Measurements from ENCODE around the gene CNGA1. TPM values are rescaled to one million over a fixed set of nuclear protein-coding genes. Genes with fewer than 3 reads are reported as not detected.
A peak's percentile ranks its signal among the peaks of the same experiment; 100 is the strongest.

The CNGA1 gene
- total and polyA plus RNA-seq, 4 donors: 3.9 to 41.3 (median 17.1) TPM

GRCh38 chr4:48012824-48013223 lies 3.7 kb downstream of the CNGA1 start:
- Histone ChIP-seq H3K27me3 (ENCODE audit: control insufficient read depth in 4 of 4, insufficient read depth in 4 of 4, low read length in 3 of 4) (no peaks in the 10 kb centered on the region), H3K27ac (ENCODE audit: low read depth in 1 of 2, low read length in 2 of 2) (peak overlapping the region; percentile 18 to 32), H3K4me3 (ENCODE audit: low read depth in 1 of 3, low read length in 3 of 3) (no peak overlapping the region), H3K9me3 (ENCODE audit: control insufficient read depth in 4 of 4, low read length in 3 of 4) (no peaks in the 10 kb centered on the region), H3K36me3 (ENCODE audit: control insufficient read depth in 4 of 4, insufficient read depth in 3 of 4, low read depth in 1 of 4, low read length in 3 of 4) (peaks cover 0 to 4% (median 1%) of the 10 kb centered on the region in 4 donors), H3K4me1 (ENCODE audit: control insufficient read depth in 4 of 4, insufficient read depth in 4 of 4, low read length in 3 of 4) (peaks cover 0 to 21% (median 13%) of the 10 kb centered on the region in 4 donors), H3K9ac (ENCODE audit: low read depth in 1 of 2, low read length in 2 of 2) (no peak overlapping the region)
- 55% methylated on average over 3 of the region's 3 CpGs for WGBS
- DNase-seq (ENCODE audit: low spot score): no peak
- TF ChIP-seq SP1 (IDR thresholded peaks at IDR 0.05) (no peak), YY1 (IDR thresholded peaks at IDR 0.05) (no peak), HNF4G (IDR thresholded peaks at IDR 0.05) (no peak), ATF3 (IDR thresholded peaks at IDR 0.05) (no peak), RXRA (IDR thresholded peaks at IDR 0.05) (no peak), FOXA2 (IDR thresholded peaks at IDR 0.05) (no peak), RAD21 (IDR thresholded peaks at IDR 0.05) (no peak), HNF4A (conservative IDR thresholded peaks at IDR 0.05) (no peak), REST (IDR thresholded peaks at IDR 0.05) (no peak), ZBTB33 (IDR thresholded peaks at IDR 0.05) (no peak), TAF1 (conservative IDR thresholded peaks at IDR 0.05) (no peak), JUND (IDR thresholded peaks at IDR 0.05) (no peak), CTCF (IDR thresholded peaks at IDR 0.05; ENCODE audit: low read depth, low read length, missing input control) (no peak), EGR1 (IDR thresholded peaks at IDR 0.05; ENCODE audit: low read depth in 2 of 2) (no peak), NR2F2 (IDR thresholded peaks at IDR 0.05) (no peak), MAX (IDR thresholded peaks at IDR 0.05) (no peak), GABPA (IDR thresholded peaks at IDR 0.05 in 1 of 2, conservative IDR thresholded peaks at IDR 0.05 in 1 of 2) (no peak)

All from liver (tissue), 9 donors.